Fibroblast of skin of scalp (primary cell): ENCODE results near the gene MAS1. TPM values are rescaled to one million over a fixed set of nuclear protein-coding genes. Genes with fewer than 3 reads are reported as not detected.
A peak's percentile ranks its signal among the peaks of the same experiment; 100 is the strongest.
"Not testable (repeated sequence)": the region's sequence is repeated elsewhere in the genome, so short reads cannot be mapped to it uniquely, and the experiment has no call there.

Experiments
- DNase-seq: peaks from one replicate; pipeline ENCODE4 v3.0.0-alpha.2; 2013
- polyA plus RNA-seq, 2 experiments: library from polyadenylated mRNA; unstranded; fragments of 120-200 nt; gene quantifications; one replicate each; pipeline ENCODE4 v1.2.1, GENCODE V29; 2013; ENCODE audit not compliant: insufficient read length in 2 of 2

Gene MAS1
- polyA plus RNA-seq (2013, experiment 1 of 2; ENCODE audit: insufficient read length), result 0.01 TPM
- polyA plus RNA-seq (2013, experiment 2 of 2; ENCODE audit: insufficient read length), result not detected

DNA sequence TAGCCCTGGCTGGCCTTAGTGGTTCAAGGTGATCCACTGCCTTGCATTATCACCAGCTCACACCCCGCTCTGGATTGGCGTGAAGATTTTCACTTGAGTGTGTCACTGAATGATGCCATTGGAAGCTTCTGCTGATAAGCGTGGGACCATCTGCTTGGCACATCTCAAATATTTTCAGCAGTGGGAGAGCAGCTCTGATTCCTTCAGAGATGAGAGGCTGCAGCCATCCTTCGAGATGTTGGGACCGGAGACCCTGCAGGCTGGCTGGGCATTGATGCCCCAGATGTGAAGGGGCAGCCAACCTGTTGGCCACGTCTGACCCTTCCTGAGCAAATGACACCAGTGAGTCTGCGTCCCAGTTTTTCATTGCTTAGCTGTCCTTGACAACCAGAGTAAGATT lies at the start of gene MAS1:
Gene MAS1 (plus strand): TSS at position 197 of the 400 bp plus-strand sequence. CDS start 15,968 bp downstream, outside the sequence.
- no peak for DNase-seq

DNA sequence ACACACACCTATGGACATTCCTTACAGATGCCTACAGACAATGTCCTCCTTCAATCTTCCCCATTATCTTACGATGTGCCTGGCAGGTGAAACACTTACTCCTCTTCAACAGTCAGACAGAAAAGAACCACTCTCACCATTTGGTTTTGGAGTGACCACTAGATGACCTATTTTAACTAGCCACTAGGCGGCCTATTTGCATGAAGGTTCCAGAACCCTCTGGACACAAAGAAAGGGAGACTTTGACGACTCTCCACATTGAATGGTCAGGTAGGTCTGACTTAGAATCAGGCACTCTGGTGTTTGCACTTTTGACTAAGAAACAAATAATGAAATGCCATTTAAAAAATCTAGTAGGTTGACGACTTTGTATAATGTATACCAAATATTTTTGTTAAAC lies 48.8 kb upstream of the MAS1 start:
- DNase-seq, result no peak

DNA sequence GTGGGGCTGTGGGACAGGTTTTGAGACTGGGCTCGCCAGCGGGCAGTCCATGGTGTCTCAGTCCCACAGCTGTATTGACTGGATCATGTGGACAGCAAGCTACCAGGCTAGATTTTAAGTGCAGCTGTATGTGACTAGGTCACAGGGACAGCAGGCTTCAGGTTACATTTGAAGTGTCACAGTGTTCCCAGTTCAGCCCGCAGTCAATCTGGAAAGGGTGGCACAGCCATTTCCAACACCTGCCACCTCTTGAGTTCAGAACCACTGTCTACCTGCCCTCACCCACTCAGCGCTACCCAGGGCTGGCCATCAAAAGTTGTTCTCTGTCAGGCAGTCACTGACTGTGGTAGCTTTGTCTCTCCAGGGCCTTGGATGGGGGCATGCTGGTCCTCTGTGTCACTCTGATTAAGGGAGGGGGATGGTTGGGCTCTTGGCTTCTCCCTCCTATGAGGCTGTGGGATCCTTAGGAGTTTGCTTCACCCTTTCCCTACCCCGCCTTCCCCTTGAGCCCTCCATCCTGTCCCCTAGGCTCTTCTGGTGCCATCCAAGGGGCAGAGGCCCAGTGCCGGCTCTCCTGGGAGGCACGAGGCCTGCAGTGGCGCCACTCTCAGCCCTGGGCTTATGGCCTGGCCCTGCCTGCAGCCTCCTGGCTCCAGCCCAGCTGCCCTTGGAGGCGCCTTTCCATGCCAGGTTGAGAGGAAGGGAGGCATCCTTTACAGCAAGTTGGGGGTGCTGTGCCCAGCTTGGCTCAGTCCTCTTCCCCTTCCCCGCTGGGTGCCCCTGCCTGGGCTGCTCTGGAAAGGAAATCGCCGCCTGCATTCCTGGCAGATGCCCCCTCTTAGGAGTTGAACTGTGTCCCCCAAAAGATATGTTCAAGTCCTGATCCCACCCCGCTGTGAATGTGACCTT lies 45.8 kb upstream of the MAS1 start:
- no peak for DNase-seq

- not testable (repeated sequence) for DNase-seq
These were observed 42.2 kb upstream of the MAS1 start for GRCh38 chr6:159848552-159848951.

- DNase-seq, result not testable (repeated sequence)
These were observed 40.9 kb upstream of the MAS1 start for GRCh38 chr6:159849851-159850250.

DNA sequence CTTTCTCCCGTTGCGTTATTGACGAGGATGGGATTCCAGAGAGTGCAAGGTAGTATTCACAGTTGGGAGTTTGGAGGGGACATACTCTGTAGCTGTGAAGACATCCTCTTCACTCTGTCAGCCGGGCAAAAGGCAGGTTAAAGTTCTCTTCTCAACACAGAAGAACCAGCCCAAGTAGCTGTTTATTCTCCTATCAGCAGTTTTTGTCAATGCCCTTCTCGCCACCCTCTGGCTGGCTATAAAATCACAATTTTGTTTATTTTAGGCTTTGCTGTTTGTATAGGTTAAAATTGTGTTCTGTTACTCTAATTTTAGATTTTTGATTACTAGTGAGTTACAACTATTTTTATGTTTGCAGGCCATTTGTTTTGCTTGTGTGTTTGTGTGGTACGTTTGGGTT lies 37.9 kb upstream of the MAS1 start:
- no peak for DNase-seq

- DNase-seq, result no peak
These were observed 37.0 kb upstream of the MAS1 start for GRCh38 chr6:159853754-159854153.

GRCh38 chr6:159854959-159855358 lies 35.8 kb upstream of the MAS1 start:
- DNase-seq, result no peak

GRCh38 chr6:159858259-159858658 lies 32.5 kb upstream of the MAS1 start:
- DNase-seq, result no peak

DNA sequence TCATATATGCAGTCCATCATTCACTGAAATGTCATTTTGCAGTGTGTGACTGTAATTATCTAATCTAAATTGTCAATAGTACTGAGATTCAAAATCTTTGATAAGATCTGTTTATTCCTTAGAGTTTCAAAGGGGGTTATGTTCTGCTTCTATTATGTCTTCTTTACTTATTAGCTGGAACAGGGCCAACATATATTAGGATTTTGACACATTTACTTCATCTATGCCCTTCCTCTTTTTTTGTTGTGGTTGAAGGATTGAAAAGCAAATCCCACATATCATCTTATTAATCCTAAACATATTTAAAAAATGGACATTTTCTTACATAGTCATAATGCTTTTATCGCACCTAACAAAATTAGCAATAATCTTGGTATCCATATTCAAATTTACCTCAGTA lies 30.3 kb upstream of the MAS1 start:
- DNase-seq, result no peak

GRCh38 chr6:159862103-159862502 lies 28.7 kb upstream of the MAS1 start:
- no peak for DNase-seq

DNA sequence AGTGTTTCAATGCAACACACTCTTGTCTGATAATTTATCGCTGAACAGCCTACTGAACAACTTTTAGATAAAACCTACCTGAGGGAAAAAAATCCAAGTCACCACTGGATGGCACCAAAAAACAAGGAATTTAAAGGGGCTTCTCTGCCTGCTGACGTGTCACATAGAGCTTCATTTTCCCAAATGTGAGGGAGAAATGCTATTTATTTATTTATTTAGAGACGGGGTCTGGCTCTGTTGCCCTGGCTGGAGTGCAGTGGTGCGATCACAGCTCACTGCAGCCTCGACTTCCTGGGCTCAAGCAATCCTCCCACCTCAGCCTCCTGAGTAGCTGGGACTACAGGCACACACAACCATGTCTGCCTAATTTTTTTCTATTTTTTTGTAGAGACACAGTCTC lies 27.4 kb upstream of the MAS1 start:
- DNase-seq, result peak; percentile 74

GRCh38 chr6:159865226-159865920 lies 25.4 kb upstream of the MAS1 start:
- no peak for DNase-seq

DNA sequence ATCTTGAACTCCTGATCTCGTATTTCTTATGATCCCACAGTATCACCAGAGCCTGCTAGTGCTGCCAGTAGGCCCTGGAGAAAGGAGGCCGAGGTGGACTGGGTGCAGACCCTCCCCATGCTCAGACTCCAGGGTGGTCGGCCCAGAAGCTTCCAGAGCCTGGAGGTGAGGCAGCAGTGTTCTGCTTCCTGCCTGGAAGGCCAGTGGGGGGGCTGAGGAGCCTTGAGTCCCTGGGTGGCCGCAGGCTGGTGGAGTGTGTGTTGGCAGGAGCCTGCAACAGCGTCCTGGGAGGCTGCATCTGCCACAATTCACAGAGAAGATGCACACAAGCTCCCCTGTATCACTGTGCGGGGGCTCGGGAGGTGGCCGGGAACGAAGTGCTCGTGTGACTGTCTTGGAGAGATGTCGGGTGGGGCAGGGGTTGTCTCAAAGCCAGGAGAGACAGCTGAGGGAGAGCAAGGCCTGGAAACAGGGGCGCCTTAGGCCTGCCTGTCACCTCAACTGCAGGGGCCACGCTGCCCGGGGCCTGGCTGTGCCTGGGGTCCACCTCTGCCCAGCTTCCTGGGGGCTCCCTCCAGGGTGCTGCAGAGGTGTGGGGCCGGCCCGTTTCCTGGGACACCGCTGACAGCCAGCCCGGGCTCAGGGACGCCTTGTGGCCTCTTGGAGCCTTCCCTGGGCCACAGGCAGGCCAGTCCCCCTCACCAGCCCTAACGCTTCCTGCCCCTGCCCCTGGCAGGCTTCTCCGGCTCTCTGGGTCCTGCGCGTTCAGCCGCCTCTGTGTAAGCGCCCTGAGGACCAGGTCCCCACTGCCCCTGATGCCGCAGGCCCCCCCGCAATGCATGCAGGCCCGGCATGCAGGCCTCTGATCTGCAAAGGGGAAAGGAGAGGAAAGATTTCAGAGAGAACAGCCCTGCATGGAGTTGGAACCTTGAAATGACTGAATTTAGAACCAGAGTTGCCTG lies 24.2 kb upstream of the MAS1 start:
- DNase-seq, result no peak

DNA sequence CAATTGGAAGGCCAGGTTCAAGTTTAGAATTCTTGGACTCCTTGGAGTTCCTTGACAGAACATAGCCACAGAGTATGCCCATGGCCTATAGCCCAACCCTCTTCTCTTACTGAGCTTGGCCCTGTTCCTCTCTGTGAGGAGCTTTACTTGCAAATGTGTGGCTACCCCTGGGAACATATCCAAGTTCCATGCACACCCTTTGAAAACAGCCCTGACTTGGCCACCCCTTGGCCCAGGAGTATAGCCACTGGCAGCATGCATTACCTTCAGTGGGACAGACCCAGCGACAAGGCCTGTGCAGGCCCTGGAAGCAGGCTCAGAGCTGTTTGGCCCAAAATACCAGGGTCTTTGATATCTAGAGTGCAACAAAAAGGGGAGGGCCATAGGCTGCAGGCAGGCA lies 19.5 kb upstream of the MAS1 start:
- DNase-seq, result no peak

GRCh38 chr6:159871906-159872305 lies 18.9 kb upstream of the MAS1 start:
- DNase-seq, result peak; percentile 5

- DNase-seq, result no peak
These were observed 16.4 kb upstream of the MAS1 start for GRCh38 chr6:159874435-159874834.

DNA sequence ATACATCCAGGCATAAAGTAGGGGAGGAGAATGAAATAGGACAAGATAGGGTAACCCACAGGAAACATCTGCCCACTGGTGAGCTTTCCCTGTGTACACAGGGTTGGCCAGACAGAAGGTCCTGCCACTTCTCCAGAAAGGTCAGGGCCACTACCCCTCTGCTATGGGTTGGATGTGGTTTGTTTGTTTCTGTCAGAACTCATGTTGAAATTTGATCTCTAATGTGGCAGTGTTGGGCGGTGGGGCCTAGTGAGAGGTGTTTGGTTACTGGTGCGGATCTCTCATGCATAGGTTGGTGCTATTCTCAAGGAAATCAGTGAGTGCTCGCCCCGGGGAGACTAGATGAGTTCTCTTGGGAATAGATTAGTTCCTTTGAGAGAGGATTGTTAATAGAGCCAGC lies 15.6 kb upstream of the MAS1 start:
- DNase-seq, result no peak

DNA sequence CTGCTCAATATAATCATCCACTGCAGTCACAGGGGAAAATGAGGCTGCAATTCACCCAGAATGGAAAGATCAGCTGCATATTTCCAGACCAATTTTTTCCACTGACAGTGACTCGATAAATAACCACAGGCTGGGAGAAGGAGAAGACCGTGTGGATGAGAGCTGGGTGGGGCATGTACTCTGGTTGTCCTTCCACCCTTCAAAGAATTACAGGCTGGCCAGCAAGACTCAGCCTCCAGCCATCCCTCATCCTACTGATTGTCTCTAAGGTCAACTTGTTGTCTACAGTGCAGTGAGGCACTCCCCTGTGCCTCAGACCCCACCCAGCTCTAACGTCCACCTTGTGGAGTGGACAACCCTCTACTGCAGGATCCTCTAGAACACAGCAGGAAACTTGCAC lies 14.5 kb upstream of the MAS1 start:
- no peak for DNase-seq

DNA sequence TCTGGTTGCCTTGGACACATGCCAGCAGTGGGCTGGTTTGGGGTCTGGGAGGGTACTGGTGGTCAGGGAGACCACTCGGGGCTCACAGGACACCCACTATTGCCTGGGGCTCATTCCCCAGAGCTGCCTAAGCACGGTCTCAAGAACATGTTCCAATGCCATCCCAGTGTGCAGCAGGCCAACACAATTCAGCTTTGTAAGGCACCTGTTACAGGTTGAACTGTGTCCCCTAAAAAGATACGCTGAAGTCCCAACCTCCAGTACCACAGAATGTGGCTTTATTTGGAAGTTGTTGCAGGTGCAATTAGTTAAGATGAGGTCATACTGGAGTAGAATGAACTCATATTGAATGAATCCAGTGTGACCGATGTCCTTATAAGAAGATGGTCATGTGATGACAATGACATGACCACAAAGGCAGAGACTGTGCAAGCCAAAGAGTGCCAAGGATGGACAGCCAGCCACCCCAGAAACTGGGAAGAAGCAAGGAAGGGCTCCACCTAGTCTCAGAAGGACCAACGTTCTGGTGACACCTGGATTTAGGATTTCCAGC lies 13.5 kb upstream of the MAS1 start:
- DNase-seq, result no peak

- no peak for DNase-seq
These were observed 12.4 kb upstream of the MAS1 start for GRCh38 chr6:159878341-159878740.

DNA sequence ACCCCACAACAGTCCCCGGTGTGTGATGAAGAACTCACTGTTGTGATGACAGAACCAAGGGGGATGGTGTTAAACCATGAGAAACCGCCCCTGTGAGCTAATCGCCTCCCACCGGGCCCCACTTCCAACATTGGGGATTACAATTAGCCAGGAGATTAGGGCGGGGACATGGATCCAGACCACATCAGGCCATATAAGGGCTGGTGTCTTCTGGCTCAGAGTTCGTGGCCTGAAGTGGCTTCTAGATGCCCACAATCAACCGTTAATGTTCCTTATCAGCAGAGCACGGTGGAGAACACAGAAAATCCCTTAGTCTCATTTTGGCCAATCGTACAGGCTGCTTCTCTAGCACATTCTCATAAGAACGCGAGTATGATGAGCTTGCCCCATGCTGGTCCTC lies 10.9 kb upstream of the MAS1 start:
- no peak for DNase-seq
